HL-60 (cell line): ENCODE results near the gene TGFBR3.
"Not testable (repeated sequence)": the region's sequence is repeated elsewhere in the genome, so short reads cannot be mapped to it uniquely, and the experiment has no call there.

Experiments
- DNase-seq, 2 experiments: peaks; one replicate each; pipeline ENCODE4 v3.0.0-alpha.2; 2010 to 2020; ENCODE audit warnings: low read depth in 1 of 2, low spot score in 1 of 2
- H3K27ac ChIP-seq: fragments of 250-450 bp; sonication (Bioruptor Pico); replicated peaks from 2 replicates; pipeline ENCODE4 v1.5.1; 2020; ENCODE audit warnings: mild to moderate bottlenecking, moderate library complexity
- H3K27me3 ChIP-seq: fragments of 250-450 bp; sonication (Bioruptor Pico); 2 replicates; pipeline ENCODE4 v1.5.1; 2021; ENCODE audit warnings: mild to moderate bottlenecking, moderate library complexity; ENCODE audit not compliant: insufficient read depth, poor library complexity, severe bottlenecking
- H3K4me3 ChIP-seq: replicated peaks from 2 replicates; pipeline ENCODE4 v1.5.1; 2011; ENCODE audit warnings: mild to moderate bottlenecking, control low read depth, low read length; ENCODE audit not compliant: insufficient read depth
- CTCF ChIP-seq: IDR thresholded peaks from one replicate; pipeline ENCODE4 v1.5.1; 2011; ENCODE audit warnings: low read length, control low read depth, inconsistent platforms; ENCODE audit not compliant: insufficient read depth
- GABPA ChIP-seq: IDR thresholded peaks from 2 replicates; pipeline ENCODE4 v1.6.1; 2012; ENCODE audit warnings: low read depth
- POLR2AphosphoS5 ChIP-seq: IDR thresholded peaks from 2 replicates; pipeline ENCODE4 v1.6.1; 2012; ENCODE audit warnings: low read depth
- SPI1 ChIP-seq: IDR thresholded peaks from 2 replicates; pipeline ENCODE4 v1.6.1; 2012; ENCODE audit warnings: low read depth, mild to moderate bottlenecking, borderline replicate concordance
- TF ChIP-seq, protein P1 (sequence below): IDR thresholded peaks from 2 replicates; pipeline ENCODE4 v1.6.1; 2012; ENCODE audit warnings: low read depth; ENCODE audit not compliant: insufficient replicate concordance

TGFBR3 gene

GRCh38 chr1:91842563-91842962 is 43.4 kb downstream of the TGFBR3 start:
- no peaks in the 10 kb centered on the region for H3K27me3 ChIP-seq
- no peak for TF ChIP-seq POLR2AphosphoS5
- TF ChIP-seq, protein P1, sequence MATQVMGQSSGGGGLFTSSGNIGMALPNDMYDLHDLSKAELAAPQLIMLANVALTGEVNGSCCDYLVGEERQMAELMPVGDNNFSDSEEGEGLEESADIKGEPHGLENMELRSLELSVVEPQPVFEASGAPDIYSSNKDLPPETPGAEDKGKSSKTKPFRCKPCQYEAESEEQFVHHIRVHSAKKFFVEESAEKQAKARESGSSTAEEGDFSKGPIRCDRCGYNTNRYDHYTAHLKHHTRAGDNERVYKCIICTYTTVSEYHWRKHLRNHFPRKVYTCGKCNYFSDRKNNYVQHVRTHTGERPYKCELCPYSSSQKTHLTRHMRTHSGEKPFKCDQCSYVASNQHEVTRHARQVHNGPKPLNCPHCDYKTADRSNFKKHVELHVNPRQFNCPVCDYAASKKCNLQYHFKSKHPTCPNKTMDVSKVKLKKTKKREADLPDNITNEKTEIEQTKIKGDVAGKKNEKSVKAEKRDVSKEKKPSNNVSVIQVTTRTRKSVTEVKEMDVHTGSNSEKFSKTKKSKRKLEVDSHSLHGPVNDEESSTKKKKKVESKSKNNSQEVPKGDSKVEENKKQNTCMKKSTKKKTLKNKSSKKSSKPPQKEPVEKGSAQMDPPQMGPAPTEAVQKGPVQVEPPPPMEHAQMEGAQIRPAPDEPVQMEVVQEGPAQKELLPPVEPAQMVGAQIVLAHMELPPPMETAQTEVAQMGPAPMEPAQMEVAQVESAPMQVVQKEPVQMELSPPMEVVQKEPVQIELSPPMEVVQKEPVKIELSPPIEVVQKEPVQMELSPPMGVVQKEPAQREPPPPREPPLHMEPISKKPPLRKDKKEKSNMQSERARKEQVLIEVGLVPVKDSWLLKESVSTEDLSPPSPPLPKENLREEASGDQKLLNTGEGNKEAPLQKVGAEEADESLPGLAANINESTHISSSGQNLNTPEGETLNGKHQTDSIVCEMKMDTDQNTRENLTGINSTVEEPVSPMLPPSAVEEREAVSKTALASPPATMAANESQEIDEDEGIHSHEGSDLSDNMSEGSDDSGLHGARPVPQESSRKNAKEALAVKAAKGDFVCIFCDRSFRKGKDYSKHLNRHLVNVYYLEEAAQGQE: no peak
- TF ChIP-seq SPI1: no peak
- no peak for TF ChIP-seq GABPA
- TF ChIP-seq CTCF: no peak
- H3K27ac ChIP-seq: no peak overlapping the region
- no peak overlapping the region for H3K4me3 ChIP-seq
- DNase-seq: no peak

GRCh38 chr1:91842056-91842455 is 43.9 kb downstream of the TGFBR3 start:
- no peaks in the 10 kb centered on the region for H3K27me3 ChIP-seq
- TF ChIP-seq CTCF (no peak), GABPA (no peak)

DNA sequence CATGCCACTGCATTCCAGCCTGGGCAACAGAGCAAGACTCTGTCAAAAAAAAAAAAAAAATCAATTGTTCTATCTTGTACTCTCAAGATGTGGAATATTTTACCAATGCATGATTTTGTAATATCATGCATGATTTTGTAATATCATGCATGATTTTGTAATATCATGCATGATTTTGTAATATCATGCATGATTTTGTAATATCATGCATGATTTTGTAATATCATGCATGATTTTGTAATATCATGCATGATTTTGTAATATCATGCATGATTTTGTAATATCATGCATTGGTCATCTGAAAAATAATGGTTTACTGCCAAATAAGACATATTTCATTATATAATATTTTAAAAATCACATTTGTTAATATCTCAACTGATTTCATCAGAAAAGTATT is 45.7 kb downstream of the TGFBR3 start:
- not testable (repeated sequence) for DNase-seq, H3K27me3 ChIP-seq, H3K4me3 ChIP-seq, H3K27ac ChIP-seq

More at GRCh38 chr1:91842056-91842455, 43.9 kb downstream of the TGFBR3 start:
- no peak overlapping the region for H3K27ac ChIP-seq
- no peak overlapping the region for H3K4me3 ChIP-seq
- DNase-seq: no peak

GRCh38 chr1:91836331-91837040 is 49.5 kb downstream of the TGFBR3 start:
- TF ChIP-seq, protein P1: no peak
- no peak for TF ChIP-seq GABPA
- TF ChIP-seq CTCF: no peak
- no peak for TF ChIP-seq SPI1
- no peak for TF ChIP-seq POLR2AphosphoS5
- no peak for DNase-seq
- Histone ChIP-seq H3K27me3 (no peaks in the 10 kb centered on the region), H3K27ac (no peak overlapping the region), H3K4me3 (no peak overlapping the region)
